CD4-positive, alpha-beta T cell (primary cell): ENCODE measurements around the gene PAIP2. TPM values are rescaled to one million over a fixed set of nuclear protein-coding genes. Genes with fewer than 3 reads are reported as not detected.

Source experiments
- ATAC-seq: fragments of 200-7000 bp; cut with Tn5 transposase; one replicate; pipeline ENCODE4 v1.10.0; 2022; ENCODE audit warnings: mild to moderate bottlenecking; ENCODE audit not compliant: poor library complexity
- CTCF ChIA-PET: fragments of 350-600 bp; sonication (Branson Sonifier 250); formaldehyde crosslinking; loops from one replicate; lab custom pipeline; 2021; ENCODE audit warnings: antibody characterized with exemption, inconsistent platforms; lab: Charles Lee
- POLR2A ChIA-PET: fragments of 350-600 bp; sonication (Branson Sonifier 250); formaldehyde crosslinking; loops from one replicate; lab custom pipeline; 2021; ENCODE audit warnings: antibody characterized with exemption, inconsistent platforms; lab: Charles Lee
- DNase-seq, 14 experiments: peaks; one replicate each; pipeline ENCODE4 v3.0.0-alpha.2; 2013 to 2020; ENCODE audit warnings: mixed read lengths in 2 of 14
- H3K27ac ChIP-seq, 2 donors: one replicate each; pipeline versions ENCODE4 v1.5.1 to v1.7.0; 2013; ENCODE audit warnings: low read length in 2 of 2, low read depth in 1 of 2, mild to moderate bottlenecking in 1 of 2
- H3K27me3 ChIP-seq, 2 experiments: 1 replicate in 1 of 2; 2 replicates in 1 of 2; pipeline versions ENCODE4 v1.6.1 to v1.7.0; 2013; ENCODE audit warnings: low read length in 2 of 2, control low read depth in 1 of 2, mild to moderate bottlenecking in 1 of 2, moderate library complexity in 1 of 2; ENCODE audit not compliant: insufficient read depth in 2 of 2, control insufficient read depth in 1 of 2
- H3K36me3 ChIP-seq: one replicate; pipeline ENCODE4 v1.6.1; 2013; ENCODE audit warnings: low read length, control low read depth; ENCODE audit not compliant: insufficient read depth
- H3K4me1 ChIP-seq: one replicate; pipeline ENCODE4 v1.6.1; 2013; ENCODE audit warnings: low read length, control low read depth; ENCODE audit not compliant: insufficient read depth
- H3K4me3 ChIP-seq: one replicate; pipeline ENCODE4 v1.5.1; 2013; ENCODE audit warnings: mild to moderate bottlenecking, low read length, moderate library complexity
- H3K9me3 ChIP-seq, 2 experiments: 1 replicate in 1 of 2; 2 replicates in 1 of 2; pipeline versions ENCODE4 v1.6.1 to v1.7.0; 2013; ENCODE audit warnings: low read length in 2 of 2, mild to moderate bottlenecking in 2 of 2, control low read depth in 1 of 2, moderate library complexity in 1 of 2; ENCODE audit not compliant: control insufficient read depth in 1 of 2, insufficient read depth in 1 of 2
- H3K27ac Mint-ChIP-seq: one replicate; pipeline ENCODE4 v1.8.0; 2020; ENCODE audit warnings: mixed read lengths
- H3K27me3 Mint-ChIP-seq: one replicate; pipeline ENCODE4 v1.8.0; 2021; ENCODE audit warnings: mixed read lengths
- H3K36me3 Mint-ChIP-seq: one replicate; pipeline ENCODE4 v1.8.0; 2021; ENCODE audit warnings: low read depth, mixed read lengths
- H3K4me1 Mint-ChIP-seq: one replicate; pipeline ENCODE4 v1.8.0; 2021; ENCODE audit warnings: low read depth, mixed read lengths
- H3K4me3 Mint-ChIP-seq: one replicate; pipeline ENCODE4 v1.8.0; 2020; ENCODE audit warnings: mild to moderate bottlenecking, mixed read lengths
- H3K9me3 Mint-ChIP-seq: one replicate; pipeline ENCODE4 v1.8.0; 2020; ENCODE audit warnings: mixed read lengths
- intact Hi-C, 2 experiments: fragments of 100-400 bp; cut with DNase I in 1 of 2; cut with micrococcal nuclease in 1 of 2; formaldehyde crosslinking; loops; one replicate each; pipeline versions ENCODE4 v1.15.1 to v1.9.0; 2023 to 2025; cut with DNase I, micrococcal nuclease
- total RNA-seq, 174 experiments: library from RNA in 2 of 174; stranded (reverse) in 2 of 174; gene quantifications; one replicate each; pipeline ENCODE4 v1.2.3 and lab custom pipeline; 2021 to 2026
- TF ChIP-seq, protein P1 (sequence below): fragments of 200-600 bp; IDR thresholded peaks from one replicate; pipeline ENCODE4 v1.8.0; 2022; ENCODE audit warnings: antibody characterized with exemption, mild to moderate bottlenecking

The PAIP2 gene
- total RNA-seq, 2 experiments from 2014 or later, result 151 to 156 TPM

DNA sequence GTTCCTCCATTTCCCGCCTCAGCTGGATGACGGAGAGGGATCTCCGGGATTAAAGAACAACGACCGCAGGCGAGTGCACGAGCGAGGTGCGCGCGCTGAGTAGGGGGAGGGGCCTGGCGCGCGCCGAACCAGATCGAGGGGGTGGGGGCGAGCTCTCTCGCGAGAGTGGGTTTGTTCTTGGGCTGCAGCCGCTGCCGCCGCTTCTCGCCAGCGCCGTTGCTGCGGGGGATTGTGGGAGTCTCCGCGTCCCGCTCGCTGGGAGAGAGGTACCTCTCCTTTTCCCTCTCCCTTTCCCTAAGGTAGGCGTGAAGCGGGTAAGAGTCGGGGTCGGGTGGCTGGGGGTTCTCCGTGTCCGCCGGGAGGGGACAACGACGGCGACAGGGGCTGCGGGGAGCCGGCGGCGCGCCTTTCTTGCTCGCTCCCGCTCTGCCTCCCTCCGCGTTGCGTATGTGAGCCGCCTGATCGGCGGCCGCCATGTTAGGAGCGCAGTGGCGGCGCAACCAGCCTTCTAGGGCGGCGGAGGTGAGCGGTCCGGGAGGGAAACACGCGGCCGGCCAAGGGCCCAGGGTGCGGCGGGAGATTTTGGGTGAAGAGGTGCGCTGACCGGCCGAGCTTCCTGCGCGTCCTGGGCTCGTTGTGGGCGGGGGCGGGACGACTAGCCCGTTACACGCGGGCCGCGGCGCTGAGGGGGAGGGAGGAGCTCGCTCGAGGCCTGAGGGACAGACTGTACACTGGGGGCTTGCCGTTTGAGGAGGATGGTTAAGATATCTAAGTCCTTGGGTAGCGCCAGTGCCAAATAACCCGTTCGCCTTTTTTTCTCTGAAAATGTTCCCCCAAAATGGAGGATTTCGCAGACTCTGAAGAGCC is 47.9 kb upstream of the PAIP2 start, which contains the start of gene MATR3:
MATR3 (plus strand) TSS at position 234 of the 867 bp plus-strand sequence. CDS start 13,676 bp downstream, outside the sequence.
- Histone ChIP-seq H3K4me1 (peaks cover 27% of the 10 kb centered on the region), H3K27me3 (no peaks in the 10 kb centered on the region), H3K27ac (peak within 1 kb of the TSS; percentile 98 to 100), H3K4me3 (peak within 1 kb of the TSS; percentile 95), H3K9me3 (no peaks in the 10 kb centered on the region), H3K36me3 (no peaks in the 10 kb centered on the region)
- ATAC-seq, result peak; percentile 89
- H3K4me1 Mint-ChIP-seq, result peaks cover 52% of the 10 kb centered on the region
- H3K9me3 Mint-ChIP-seq, result no peaks in the 10 kb centered on the region
- no peaks in the 10 kb centered on the region for H3K27me3 Mint-ChIP-seq
- ChIA-PET POLR2A (interaction anchor here (0.6 to 7.4 kb wide), 29 partner anchors 11 to 1108 kb away, joined by 3 to 149 read pairs (median 6); partner anchors contain the start of genes ANKHD1, DNAJC18, EGR1 and ETF1), CTCF (interaction anchor here (0.5 to 2.3 kb wide), 4 partner anchors 17 to 55 kb away, joined by 3 to 12 read pairs (median 6); partner anchors contain the start of gene PAIP2)
- peak; percentile 88 to 96 (median 92) for DNase-seq
- H3K27ac Mint-ChIP-seq, result peak within 1 kb of the TSS; percentile 99
- H3K4me3 Mint-ChIP-seq, result peak within 1 kb of the TSS; percentile 99
- intact Hi-C loops, result loop anchor here (1.0 to 10.0 kb wide), 4 partner anchors 20 to 551 kb away; partner anchors contain the start of genes PAIP2 (in 2 of the 2) and UBE2D2 (in 1 of the 2)
- peaks cover 32% of the 10 kb centered on the region for H3K36me3 Mint-ChIP-seq
- TF ChIP-seq, protein P1, sequence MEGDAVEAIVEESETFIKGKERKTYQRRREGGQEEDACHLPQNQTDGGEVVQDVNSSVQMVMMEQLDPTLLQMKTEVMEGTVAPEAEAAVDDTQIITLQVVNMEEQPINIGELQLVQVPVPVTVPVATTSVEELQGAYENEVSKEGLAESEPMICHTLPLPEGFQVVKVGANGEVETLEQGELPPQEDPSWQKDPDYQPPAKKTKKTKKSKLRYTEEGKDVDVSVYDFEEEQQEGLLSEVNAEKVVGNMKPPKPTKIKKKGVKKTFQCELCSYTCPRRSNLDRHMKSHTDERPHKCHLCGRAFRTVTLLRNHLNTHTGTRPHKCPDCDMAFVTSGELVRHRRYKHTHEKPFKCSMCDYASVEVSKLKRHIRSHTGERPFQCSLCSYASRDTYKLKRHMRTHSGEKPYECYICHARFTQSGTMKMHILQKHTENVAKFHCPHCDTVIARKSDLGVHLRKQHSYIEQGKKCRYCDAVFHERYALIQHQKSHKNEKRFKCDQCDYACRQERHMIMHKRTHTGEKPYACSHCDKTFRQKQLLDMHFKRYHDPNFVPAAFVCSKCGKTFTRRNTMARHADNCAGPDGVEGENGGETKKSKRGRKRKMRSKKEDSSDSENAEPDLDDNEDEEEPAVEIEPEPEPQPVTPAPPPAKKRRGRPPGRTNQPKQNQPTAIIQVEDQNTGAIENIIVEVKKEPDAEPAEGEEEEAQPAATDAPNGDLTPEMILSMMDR, result no peak

DNA sequence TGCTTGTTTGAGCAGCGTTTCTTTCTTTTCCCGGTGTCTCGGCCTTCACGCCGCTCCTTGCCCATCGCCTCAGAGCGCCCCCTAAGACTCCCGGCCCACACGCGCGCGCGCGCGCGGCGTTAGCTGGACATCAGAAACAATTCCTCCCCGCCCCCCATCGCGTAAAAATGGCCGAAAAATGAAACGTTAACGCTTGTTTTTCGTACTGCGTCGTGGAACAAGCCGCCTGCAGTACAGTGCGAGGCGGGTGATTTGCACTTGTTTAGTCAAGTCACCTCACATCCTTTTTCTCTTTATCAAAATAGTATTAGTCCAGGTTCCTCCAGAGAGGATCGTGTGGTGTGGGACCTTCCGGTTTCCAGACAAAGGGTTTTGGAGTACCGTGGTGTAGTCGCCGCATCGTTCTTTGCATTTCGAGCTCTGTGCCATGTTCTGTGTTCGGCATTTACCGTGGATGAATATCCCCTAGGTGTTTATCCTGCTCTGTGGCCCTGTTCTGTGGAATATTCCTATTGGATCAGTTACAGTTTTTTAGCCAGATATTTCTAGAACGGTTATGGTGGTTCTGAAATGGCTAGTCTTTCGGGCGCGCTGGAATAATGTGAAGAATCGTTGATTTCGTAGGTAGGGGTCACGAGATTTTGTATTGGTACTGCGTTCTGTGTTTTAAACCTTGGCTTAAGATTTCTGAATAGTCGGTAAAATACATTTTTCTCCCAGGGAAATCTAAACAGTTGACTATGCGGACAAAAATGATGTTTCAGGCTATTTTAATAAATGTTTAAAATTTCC is 47.1 kb upstream of the PAIP2 start:
- H3K9me3 Mint-ChIP-seq, result no peaks in the 10 kb centered on the region
- H3K36me3 ChIP-seq, result no peaks in the 10 kb centered on the region
- H3K27me3 ChIP-seq, result no peaks in the 10 kb centered on the region
- no peaks in the 10 kb centered on the region for H3K9me3 ChIP-seq
- peak overlapping the region; percentile 99 for H3K27ac Mint-ChIP-seq
- DNase-seq (peak; percentile 32 to 78 (median 53)), ATAC-seq (peak; percentile 19)
- peak overlapping the region; percentile 95 for H3K4me3 ChIP-seq
- H3K36me3 Mint-ChIP-seq, result peaks cover 36% of the 10 kb centered on the region
- H3K27me3 Mint-ChIP-seq, result no peaks in the 10 kb centered on the region
- CTCF ChIA-PET, result interaction anchor here (0.5 to 2.3 kb wide), 5 partner anchors 10 to 54 kb away, joined by 3 to 12 read pairs (median 8); partner anchors contain the start of gene PAIP2
- peak overlapping the region; percentile 99 for H3K4me3 Mint-ChIP-seq
- peaks cover 60% of the 10 kb centered on the region for H3K4me1 Mint-ChIP-seq
- intact Hi-C loops, result loop anchor here (1.0 to 10.0 kb wide), 3 partner anchors 47 to 550 kb away; partner anchors contain the start of genes PAIP2 (in 1 of the 2) and UBE2D2 (in 1 of the 2)
- POLR2A ChIA-PET, result interaction anchor here (0.6 to 7.4 kb wide), 21 partner anchors 10 to 829 kb away, joined by 3 to 149 read pairs (median 8); partner anchors contain the start of genes DNAJC18, EGR1, ETF1 and HSPA9
- peaks cover 33% of the 10 kb centered on the region for H3K4me1 ChIP-seq
- peak overlapping the region; percentile 98 to 100 for H3K27ac ChIP-seq
- TF ChIP-seq, protein P1, result no peak
